Activated T-cell treated with anti-CD3 and anti-CD28 coated beads, Interleukin-2, amount 50 U/mL, for 48 hours (primary cell): ENCODE measurements around the gene PRKG1.

ENCODE experiments used
- DNase-seq, 2 experiments: peaks; one replicate each; pipeline ENCODE4 v3.0.0-alpha.2; 2020

PRKG1 gene

DNA sequence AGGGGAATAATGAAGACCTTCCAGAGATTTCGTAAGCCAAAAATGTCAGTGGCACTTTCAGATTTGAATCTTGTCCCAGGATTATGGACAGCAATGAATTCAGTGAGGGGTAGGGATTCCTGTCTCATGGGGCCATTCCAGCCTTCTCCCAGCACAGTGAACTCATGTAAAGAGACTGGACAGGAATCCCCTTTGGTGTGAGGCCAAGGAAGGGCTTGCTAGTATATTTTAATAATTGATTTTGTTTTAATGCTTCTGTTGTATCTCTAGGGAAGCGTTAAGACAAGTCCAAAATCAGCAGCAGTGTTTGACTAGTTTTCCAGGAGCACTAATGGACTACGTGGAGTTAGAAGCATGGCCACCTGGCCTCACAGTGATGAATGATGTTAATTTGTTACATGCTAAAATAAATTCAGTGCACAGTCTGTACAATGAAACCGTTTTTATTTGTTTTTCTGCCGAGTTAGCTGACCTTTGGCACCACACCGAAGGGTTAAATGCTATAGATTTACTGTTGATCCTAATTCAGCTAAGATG is 1025.8 kb downstream of the PRKG1 start:
- no peak for DNase-seq

DNA sequence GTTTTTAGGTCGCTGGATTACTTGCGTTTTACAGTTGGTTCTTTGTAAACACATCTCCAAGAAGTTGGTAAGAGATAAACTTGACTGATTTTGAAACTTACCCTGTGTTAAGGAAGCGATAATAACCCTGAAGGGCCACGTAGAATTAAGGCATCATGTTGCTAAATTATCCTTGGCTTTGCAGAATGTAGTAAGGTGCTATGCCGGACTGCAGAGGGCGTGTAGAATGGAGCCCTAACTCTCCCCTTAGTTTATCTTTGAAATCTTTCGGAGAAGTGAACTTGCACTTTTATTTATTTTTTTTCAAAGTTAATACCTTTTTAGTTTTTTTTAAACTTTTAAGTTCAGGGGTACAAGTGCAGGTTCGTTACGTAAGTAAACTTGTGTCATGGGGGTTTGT is 1031.0 kb downstream of the PRKG1 start:
- no peak for DNase-seq

DNA sequence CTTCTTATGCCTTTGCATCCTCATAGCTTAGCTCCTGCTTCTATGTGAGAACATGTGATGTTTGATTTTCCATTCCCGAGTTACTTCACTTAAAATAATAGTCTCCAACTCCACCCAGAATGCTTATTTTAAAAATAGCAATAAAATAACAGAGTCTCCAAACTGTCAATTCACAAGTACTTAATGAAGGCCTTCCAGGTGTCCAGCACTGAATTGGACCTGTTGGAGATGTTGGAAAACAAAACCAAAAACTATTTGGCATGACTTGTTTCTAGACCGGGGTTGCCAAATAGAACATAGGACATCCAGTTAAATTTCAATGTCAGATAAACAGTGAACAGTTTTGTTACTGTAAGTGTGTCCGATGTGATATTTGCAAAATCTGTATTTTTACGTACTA is 1031.7 kb downstream of the PRKG1 start:
- no peak for DNase-seq

DNA sequence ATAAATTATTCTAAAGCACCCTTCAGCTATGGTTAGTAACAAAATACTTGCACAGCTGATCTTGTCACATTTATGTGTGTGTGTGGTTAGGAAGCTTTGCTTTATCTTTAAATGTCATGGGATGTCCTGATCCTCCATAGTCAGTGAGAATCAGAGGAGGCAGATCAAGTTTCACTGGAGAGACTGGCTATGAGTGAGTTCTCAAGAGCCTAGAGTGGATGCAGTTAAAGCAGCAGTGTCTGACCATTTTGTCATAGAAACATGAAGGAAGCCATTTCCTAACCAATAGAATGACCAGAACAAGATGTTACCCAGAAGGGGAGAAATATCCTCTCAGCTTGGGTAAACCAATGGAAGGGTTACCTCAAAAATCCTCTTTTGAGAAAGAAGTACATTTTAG is 1032.6 kb downstream of the PRKG1 start:
- DNase-seq: no peak

DNA sequence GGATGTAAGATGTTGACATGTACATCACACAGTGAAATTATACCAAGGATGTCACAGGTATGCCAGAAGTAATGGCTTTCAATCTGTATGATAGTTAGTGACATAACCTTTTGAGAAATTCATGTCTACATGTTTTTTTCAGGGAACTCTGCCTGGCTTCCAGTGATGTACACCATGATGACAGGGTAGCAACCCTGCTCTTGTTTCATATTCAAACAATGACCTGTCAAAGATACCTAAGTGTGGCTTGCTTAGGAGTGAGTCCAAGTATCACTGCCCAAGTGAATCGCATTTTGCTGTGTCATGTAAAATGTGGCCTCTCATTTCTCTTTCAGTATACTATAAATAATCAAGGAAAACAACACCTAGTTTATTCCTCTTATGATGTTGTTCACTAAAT is 1033.9 kb downstream of the PRKG1 start:
- DNase-seq: no peak

DNA sequence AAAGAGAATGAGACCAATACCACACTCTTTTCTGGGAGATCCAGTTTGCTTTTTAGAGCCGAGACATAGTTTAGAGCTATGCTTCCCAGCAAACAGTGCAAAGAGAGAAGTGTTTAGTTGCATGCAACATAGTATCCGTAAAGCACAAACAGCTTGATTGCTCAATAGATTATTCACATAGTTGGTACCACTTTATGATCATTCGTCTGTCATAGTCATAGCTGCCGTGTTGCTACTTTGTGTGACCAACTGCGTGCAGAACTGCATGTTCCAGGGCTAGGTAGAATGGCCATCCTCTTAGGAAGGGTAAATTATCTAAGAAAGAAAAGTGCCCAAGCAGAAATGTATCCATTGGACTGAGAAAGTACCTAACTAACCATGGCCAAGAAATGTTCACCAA is 1036.3 kb downstream of the PRKG1 start:
- no peak for DNase-seq

DNA sequence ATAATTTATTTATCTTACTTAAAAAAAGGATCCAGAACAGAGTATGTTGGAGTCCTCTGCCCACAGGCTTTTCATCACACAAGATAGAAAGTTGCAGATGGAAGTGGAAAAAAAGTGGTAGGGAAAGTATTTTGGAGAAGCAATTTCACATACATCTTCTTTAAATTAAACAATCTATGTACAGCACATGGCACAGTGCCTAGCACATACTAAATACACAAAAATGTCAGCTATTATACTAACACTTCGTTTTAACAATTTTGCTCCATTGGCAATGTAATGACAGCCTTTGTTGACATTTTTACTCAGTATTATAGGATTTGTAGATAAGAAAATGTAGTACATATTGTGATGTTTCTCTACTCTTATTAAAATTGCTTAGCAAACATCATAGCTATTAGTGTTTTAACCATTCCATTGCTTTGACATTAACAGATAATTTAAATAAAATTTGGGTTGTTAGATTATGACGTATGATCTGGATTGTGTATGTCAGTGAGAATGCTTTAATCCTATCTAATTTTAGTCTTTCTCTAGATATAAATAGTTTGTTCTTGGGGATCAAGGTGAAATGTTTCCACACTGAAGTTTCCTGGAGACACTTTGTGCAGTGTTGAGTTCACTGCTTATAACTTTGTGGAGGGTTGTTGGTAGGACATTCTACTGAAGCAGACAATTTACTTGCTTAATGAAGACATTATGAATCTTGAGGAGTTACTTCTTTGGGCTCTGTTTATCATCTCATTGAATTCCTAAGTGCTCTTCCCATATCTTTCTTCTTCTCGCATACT is 1037.0 kb downstream of the PRKG1 start:
- DNase-seq: no peak

DNA sequence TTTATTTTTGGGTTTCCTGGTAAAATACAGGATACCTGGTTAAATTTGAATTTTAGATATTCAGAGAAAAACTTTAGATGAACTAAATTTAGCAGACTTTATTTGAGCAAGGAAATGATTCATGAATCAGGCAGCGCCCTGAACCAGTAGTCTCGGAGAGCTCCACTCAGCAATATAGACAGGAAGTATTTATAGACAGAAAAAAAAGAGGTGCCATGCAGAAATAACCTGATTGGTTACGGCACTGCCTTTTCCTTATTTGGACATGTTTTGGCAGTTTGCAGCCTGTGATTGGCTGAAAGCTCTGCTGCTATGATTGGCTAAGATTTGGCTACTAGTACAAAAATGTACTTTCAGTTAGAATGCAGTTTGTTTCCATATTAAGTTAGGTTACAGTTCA is 1041.5 kb downstream of the PRKG1 start:
- no peak for DNase-seq

DNA sequence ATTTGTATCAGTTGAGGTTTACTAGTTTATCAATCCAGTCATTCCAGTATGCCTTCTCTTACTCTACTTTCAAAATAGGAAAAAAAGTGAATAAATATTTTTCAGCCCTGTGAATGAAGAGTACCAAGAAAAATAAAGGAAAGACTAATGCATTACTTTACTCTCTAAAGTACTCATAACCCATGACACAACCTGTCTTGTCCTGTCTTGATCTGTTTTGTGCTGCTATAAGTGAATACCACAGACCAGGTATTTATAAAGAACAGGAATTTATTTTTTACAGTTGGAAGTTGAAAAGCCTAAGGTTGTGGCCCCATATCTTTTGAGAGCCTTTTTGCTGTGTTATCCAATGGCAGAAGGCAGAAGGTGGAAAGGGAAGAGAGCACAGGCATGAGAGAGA is 1045.2 kb downstream of the PRKG1 start:
- no peak for DNase-seq

DNA sequence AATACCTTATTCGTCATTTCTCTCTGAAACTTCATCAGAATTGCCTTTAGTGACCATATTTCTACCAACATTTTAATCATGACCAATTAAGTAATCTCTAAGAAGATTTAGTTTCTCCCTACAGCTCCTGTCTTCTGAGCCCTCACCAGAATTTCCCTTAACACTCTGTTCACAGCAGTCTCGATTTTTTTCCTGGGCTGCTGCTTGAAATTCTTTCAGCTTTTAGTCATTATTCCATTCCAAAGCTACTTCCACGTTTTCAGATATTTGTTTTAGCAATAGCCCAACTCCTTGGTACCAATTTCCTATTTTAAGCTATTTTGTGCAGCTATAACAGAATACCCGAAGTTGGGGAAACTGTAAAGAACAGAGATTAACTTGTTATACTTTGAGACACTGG is 1047.4 kb downstream of the PRKG1 start:
- no peak for DNase-seq

DNA sequence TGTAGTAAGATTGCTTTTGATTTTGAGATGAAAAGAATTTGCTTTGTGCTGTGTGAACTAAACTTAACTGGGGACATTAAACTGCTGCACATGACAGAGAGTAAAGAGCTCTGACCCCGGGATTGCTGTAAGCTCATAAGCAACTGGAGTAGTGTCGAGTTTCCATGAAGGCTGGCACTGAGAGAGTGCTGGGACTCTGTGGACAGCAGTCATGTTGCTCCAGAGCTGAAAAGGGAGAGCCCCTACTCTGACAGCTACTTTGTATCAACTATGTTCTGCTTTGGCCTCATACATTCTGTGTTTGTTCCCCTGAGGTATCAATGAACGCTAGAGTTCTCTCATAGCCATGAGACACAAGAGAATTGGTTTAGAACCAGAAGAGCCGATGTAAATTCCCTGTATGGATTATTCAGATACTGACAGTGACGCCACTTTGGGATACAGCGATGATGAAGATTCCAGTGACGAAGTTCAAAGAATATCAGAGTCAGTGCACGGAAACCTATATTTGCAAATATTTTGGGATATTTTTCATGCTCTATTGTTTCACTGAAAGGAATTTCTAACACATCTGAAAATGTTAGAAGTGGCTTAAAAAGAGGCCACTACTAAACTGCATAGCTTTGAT is 1053.9 kb downstream of the PRKG1 start:
- no peak for DNase-seq

DNA sequence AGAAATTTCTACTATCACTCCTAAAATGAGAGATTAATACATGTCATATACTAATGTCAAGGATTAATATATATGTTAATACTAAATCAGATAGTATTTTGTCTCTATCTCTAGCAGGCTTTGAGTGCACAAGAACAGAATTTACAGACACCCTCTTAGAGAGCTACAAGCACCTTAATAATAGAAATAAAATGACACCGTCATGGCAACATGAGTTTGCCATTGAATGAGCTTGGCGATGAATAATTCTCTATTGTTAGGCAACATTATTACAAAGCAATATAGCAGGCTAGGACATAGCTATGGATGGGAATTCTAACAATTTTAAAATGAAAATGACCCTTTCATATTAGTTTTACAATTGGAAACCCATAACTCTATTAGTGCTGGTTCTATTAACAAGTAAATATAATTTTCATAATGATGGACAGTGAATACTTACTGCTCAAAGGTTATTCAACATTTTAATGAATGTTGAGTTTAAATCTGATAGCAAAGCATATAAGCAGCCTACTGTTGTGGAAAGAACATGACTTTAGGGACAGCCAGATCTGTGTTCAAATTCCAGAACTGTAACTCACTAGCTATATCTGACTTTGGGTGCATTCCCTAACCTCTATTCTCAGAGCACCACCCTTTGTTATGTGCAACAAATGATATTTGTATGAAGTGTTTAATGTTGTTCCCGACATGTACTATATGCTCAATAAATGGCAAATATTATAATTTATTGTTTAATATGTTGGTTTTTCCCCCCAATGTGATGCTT is 1055.3 kb downstream of the PRKG1 start:
- no peak for DNase-seq

DNA sequence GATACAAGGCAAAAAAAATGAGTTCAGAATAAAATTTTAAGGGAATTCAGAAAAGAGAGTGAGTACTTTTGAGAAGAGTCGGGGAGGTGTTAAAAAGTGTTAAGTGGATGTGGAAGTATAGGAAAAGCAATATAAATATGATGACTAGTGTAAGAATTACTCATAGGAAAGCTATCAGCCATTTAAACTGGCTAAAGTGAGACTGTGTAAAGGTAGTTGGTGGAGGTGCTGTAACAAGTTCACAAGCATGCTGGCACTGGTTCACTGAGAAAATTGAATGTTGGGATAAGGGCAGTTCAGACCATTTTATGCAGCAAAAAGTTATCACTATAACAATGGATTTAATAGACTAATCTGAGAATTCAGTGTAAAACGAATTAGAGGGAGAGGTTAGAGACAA is 1060.8 kb downstream of the PRKG1 start:
- no peak for DNase-seq

DNA sequence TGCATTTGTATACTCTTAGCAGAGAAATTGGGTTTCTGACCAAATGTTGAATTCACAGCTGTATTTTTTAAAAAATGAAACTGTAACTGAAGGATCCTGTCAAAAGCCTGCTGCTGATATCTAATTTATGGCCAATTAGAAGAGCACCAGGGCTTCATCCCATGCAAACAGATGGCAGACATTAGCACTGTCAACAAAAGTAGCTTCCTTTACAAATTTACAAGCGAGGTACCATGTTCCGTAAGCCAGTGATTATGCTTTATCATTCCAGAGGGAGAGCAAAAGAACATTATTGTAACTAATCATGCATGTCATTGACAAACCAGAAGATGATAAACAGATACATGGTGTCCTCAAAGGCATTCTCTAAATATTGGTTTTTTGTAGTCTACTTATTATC is 1062.6 kb downstream of the PRKG1 start:
- DNase-seq: no peak

DNA sequence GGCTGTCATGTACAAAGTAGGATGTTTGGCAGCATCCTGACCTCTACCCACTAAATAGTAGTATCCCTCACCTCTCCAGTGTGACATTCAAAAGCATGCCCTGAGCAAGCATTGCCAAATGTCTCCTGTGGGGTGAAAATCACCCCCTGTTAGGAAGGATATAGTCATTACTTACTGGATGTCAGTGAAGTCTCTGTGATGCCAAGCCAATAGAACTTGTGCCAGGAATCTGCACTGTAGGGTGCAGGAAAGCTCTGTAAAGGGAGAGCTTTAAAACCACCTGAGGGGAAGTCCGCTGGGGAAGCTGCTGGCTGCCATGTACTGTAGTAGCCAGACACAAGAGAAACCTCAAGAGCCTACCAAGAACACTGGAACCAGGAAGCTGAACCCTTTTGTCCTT is 1069.1 kb downstream of the PRKG1 start:
- DNase-seq: no peak

DNA sequence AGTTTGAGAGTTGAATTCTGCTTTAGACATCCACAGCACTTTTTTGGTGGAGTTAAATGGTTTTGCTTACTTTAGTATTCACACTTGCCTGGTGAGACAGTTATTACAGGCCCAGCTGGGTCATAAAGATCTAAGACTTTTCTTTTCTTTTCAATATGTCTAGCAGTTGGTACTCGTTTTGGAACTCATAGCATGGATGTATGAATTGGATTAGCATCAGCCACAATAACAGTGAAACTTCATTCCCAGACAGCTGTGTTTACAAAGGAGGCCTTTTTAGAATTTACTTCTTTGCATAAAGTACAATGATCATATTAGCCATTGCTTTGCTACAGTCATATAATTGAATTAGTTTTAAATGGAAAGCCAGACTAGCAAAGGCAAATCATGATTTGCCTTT is 1071.3 kb downstream of the PRKG1 start:
- no peak for DNase-seq

DNA sequence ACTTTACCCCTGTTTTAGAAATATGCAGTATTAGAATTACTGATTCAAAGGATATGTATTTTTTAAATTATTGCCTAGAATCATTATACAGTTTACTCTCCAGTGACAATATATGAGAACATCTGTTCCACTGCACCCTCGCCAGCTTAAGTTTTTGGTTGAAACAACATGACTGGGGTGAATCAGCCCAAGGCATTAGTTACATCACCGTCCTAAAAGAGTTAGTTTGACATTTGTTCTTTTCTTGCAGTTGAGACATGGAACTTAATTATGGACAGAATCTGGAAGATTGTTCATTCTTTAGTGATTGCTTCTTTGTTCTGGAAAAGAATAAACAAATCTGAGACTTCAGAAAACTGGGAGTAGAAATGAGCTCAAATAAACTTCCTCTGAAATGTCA is 1072.5 kb downstream of the PRKG1 start:
- DNase-seq: no peak

DNA sequence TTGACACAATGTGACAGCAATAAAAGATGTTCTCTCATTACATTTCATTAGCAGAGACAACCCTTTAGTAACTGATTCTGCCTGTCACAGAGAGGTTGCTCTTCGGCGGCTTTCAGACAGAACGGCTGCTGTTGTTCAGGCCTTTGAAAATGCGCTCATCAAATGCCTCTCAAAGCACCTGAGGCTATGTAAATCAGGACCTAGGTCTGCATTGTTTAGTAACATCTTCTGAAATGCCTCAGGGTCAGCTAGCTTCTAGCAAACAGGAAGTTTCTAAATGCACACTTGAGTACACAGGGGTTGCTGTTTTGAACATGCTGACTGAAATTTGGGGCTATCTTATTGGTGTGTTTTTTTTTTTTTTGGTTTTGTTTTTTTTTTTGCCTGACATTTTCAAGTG is 1096.5 kb downstream of the PRKG1 start:
- no peak for DNase-seq

DNA sequence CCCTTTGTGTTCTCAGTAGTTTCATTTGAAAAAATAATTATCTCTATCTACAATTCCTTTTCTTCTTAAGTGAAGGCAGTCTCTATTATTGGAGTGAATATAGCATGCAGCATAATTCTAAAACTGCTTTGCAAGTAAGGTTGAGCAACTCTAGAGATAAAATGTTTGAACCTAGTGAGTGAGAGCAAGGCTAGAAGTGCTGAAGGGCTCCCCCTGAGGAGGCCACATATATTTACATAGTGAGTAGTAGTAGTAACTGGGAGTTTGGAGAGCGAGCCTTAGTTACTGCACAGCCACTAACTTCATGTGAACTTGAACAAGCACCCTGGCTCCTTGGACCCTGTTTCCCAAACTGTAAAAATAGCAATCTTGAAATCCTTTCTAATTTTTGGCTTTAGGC is 1098.3 kb downstream of the PRKG1 start:
- no peak for DNase-seq

DNA sequence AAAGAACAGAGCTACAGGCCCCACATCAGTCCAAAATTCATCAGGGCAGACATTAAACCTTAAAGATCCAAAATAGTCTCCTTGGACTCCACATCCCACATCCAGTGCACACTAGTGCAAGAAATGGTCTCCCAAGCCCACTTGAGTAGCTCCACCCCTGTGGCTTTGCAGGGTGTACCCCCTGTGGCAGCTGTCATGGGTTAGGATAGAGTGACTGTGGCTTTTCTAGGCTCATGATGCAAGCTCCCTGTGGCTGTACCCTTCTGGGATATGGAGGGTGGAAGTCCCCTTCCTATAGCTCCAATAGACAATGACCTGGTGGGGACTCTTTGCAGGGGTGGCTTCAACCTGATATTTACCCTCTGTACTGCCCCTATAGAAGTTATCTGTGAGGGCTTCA is 1111.0 kb downstream of the PRKG1 start:
- no peak for DNase-seq

DNA sequence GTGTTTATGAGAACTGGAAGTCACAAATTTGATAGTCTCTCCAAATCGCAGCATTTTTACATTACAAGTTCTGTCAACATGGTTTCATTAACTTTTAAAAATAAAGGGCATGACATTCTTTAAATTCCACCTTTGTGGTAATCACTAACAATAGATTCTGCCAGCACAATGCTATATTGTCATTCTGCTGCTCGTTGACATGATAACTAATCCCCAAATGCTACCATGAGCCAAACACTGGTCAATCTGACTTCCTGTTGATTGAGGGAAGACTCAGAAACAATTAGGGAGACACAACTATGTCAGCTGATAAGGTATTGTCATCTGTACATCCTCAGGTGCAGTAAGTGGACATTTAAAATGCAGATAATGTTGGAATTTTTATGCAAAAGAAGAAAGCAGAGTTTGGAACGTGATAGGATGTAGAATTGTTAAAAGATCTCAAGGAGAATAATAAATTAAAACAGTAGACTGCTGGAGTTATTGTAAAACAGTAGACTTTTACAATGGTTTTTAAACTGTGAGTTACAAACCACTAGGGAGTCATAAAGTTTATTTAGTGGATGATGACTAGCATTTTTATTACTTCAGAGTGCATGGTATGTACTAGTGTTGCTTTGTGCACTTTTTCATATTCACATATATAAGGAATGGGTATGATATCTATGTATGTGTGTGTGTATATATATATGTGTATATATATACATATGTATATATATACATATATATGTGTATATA is 1113.4 kb downstream of the PRKG1 start:
- DNase-seq: no peak

DNA sequence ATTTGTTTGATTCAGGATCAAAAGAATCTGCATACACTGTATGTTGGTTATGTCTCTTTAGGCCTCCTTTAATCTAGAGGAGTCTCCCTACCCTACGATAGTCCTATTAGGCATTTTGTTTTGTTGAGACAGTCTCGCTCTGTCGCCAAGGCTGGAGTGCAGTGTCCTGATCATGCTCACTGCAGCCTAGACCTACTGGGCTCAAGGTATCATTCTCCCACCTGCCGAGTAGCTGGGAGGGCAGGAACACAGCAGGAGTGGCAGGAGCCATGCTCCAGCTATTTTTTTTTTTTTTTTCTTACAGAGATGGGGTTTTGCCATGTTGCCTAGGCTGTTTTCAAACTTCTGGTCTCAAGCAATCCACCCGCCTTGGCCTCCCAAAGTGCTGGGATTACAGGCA is 1116.8 kb downstream of the PRKG1 start:
- no peak for DNase-seq

DNA sequence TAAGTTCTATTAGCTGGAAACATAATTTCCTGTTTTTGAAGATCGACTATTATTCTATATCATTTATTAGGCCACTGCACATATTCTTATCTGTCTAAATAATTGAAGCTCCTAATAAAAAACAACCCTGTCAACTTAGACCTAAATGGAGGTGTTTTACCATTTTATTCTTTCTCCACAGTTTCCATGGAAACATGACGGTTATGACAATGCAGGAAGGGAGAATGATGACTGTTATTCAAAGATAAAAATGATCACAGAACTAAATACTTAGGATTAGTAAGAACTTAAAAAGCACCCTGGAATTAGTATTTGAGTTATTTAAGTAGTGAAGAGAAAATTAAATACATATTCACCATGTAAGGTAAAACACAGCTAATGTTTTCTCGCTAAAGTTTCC is 1119.9 kb downstream of the PRKG1 start:
- DNase-seq: no peak
